Neural cell (in vitro differentiated cells): Measurements from ENCODE around the gene CDH1.

Experiments
- EZH2 ChIP-seq: fragments of 200-600, 300-800 bp; shearing (Covaris generic), sonication (generic); IDR thresholded peaks from 2 replicates; pipeline ENCODE4 v1.6.1; 2014; ENCODE audit warnings: antibody characterized with exemption, low read length, borderline replicate concordance, mild to moderate bottlenecking; ENCODE audit not compliant: insufficient read depth, poor library complexity, severe bottlenecking
- POLR2AphosphoS5 ChIP-seq: IDR thresholded peaks from 2 replicates; pipeline ENCODE4 v1.6.1; 2012

GRCh38 chr16:68743664-68744063 is 6.6 kb downstream of the CDH1 start:
- no peak for TF ChIP-seq EZH2
- TF ChIP-seq POLR2AphosphoS5: no peak
